ENCODE measurements around the gene GRIN3B. TPM values are rescaled to one million over a fixed set of nuclear protein-coding genes. Genes with fewer than 3 reads are reported as not detected.

GRIN3B gene
- total RNA-seq, 2 donors from 2014 or later, result 0.26 TPM; not detected in 1

- peaks cover 30% of the 10 kb centered on the region for H3K4me1 ChIP-seq
- WGBS, 2 donors, result 1 to 2% methylated on average over 17 to 27 of the region's 27 CpGs
These were observed 40.5 kb downstream of the GRIN3B start for GRCh38 chr19:1040476-1041271.

DNA sequence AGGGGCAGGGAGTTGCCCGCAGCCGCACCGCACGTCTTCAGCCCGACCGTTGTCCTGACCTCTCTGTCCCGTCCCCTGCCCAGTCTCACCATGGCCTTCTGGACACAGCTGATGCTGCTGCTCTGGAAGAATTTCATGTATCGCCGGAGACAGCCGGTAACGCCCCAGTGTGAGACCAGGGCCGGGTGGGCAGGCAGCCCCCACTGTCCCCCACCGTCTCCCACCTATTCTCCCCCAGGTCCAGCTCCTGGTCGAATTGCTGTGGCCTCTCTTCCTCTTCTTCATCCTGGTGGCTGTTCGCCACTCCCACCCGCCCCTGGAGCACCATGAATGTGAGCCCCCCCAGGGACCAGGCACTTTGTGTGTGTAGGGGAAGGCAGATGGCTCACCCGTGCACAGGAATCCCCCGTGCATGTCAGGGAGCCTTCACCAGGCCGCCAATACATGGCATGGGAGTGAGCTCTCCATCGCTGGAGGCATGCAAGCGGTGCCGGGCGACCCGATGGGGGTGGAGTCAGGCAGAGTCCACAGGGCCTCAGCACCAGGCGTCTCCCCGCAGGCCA lies 41.1 kb downstream of the GRIN3B start:
- Histone ChIP-seq H3K9me3 (no peaks in the 10 kb centered on the region), H3K36me3 (replicated peaks in 1 of 2; ENCODE audit: insufficient read depth in 1 of 2, low read depth in 2 of 2) (no peaks in the 10 kb centered on the region), H3K4me3 (no peak overlapping the region), H3K4me1 (peaks cover 30% of the 10 kb centered on the region), H3K27me3 (no peaks in the 10 kb centered on the region), H3K27ac (peak overlapping the region in 3 of 4 donors; percentile 60 to 78 (median 71))
- TF ChIP-seq CTCF (IDR thresholded peaks at IDR 0.05) (no peak), POLR2A (IDR thresholded peaks at IDR 0.05) (peak in 1 of 3 donors; percentile 4)
- ATAC-seq (no peak), DNase-seq (no peak)
- intact Hi-C loops (cut with DNase I), result no loop called here
- 17 to 20% methylated on average over 8 to 16 of the region's 26 CpGs for WGBS, 2 donors

More at GRCh38 chr19:1040476-1041271, 40.5 kb downstream of the GRIN3B start:
- Histone ChIP-seq H3K27me3 (no peaks in the 10 kb centered on the region), H3K27ac (peak overlapping the region; percentile 45 to 78 (median 66)), H3K36me3 (replicated peaks in 1 of 2; ENCODE audit: insufficient read depth in 1 of 2, low read depth in 2 of 2) (no peaks in the 10 kb centered on the region), H3K9me3 (no peaks in the 10 kb centered on the region), H3K4me3 (peak overlapping the region; percentile 6 to 24)
- TF ChIP-seq CTCF (IDR thresholded peaks at IDR 0.05) (no peak), POLR2A (IDR thresholded peaks at IDR 0.05) (no peak)
- peak; percentile 73 for ATAC-seq
- intact Hi-C loops (cut with DNase I), result no loop called here
- DNase-seq, result peak; percentile 89 to 93 (median 91)

GRCh38 chr19:1041835-1042685 lies 41.8 kb downstream of the GRIN3B start:
- Histone ChIP-seq H3K4me1 (peaks cover 30% of the 10 kb centered on the region), H3K4me3 (no peak overlapping the region), H3K9me3 (no peaks in the 10 kb centered on the region), H3K36me3 (replicated peaks in 1 of 2; ENCODE audit: insufficient read depth in 1 of 2, low read depth in 2 of 2) (no peaks in the 10 kb centered on the region), H3K27me3 (no peaks in the 10 kb centered on the region), H3K27ac (peak overlapping the region in 2 of 4 donors; percentile 60 to 78)
- intact Hi-C loops (cut with DNase I), result no loop called here
- DNase-seq (peak; percentile 86 to 99 (median 93)), ATAC-seq (peak; percentile 28)
- 40 to 67% methylated on average over 2 to 28 of the region's 43 CpGs for WGBS, 2 donors
- TF ChIP-seq CTCF (IDR thresholded peaks at IDR 0.05) (no peak), POLR2A (IDR thresholded peaks at IDR 0.05) (peak in 1 of 3 donors; percentile 4)

DNA sequence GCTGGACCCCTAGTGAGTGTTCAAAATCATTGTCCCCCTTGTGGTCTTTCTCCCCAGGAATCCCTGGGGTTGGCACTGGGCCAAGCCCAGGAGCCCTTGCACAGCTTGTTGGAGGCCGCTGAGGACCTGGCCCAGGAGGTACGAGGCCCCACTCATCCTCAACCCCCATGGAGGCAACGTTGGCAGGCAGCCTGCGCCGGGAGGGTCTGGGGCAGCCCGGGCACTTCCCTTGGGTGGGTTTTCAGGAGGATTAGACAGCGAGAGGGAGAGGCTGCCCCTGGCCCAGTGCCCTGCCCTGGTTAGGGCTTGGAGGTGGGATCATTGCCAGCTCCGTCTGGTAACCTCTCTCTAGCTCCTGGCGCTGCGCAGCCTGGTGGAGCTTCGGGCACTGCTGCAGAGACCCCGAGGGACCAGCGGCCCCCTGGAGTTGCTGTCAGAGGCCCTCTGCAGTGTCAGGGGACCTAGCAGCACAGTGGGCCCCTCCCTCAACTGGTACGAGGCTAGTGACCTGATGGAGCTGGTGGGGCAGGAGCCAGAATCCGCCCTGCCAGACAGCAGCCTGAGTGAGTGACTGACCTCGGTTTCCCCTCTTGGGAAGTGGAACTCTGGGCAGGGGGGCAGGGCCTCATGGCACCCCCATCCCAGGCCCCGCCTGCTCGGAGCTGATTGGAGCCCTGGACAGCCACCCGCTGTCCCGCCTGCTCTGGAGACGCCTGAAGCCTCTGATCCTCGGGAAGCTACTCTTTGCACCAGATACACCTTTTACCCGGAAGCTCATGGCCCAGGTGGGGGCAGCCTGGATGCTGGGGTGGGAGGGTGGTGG lies 42.7 kb downstream of the GRIN3B start:
- intact Hi-C loops (cut with DNase I), result no loop called here
- ATAC-seq, result no peak
- DNase-seq, result no peak
- H3K27ac ChIP-seq, result no peak overlapping the region
- no peaks in the 10 kb centered on the region for H3K9me3 ChIP-seq
- no peaks in the 10 kb centered on the region for H3K36me3 ChIP-seq (replicated peaks in 1 of 2; ENCODE audit: insufficient read depth in 1 of 2, low read depth in 2 of 2)
- H3K27me3 ChIP-seq, result no peaks in the 10 kb centered on the region
- 76 to 80% methylated on average over 18 to 23 of the region's 23 CpGs for WGBS, 2 donors
- peaks cover 30% of the 10 kb centered on the region for H3K4me1 ChIP-seq
- no peak for TF ChIP-seq CTCF (IDR thresholded peaks at IDR 0.05)
- TF ChIP-seq POLR2A (IDR thresholded peaks at IDR 0.05), result no peak
- H3K4me3 ChIP-seq, result no peak overlapping the region
